PC-9 (cell line): Measurements from ENCODE around the gene ENAH.

Source experiments
- CTCF ChIP-seq: fragments of 200-600 bp; sonication (generic); conservative IDR thresholded peaks from 2 replicates; pipeline ENCODE4 v1.6.1; 2017; ENCODE audit warnings: mixed run types, antibody characterized with exemption, mild to moderate bottlenecking, moderate library complexity
- EZH2 ChIP-seq: fragments of 200-600 bp; sonication (generic); IDR thresholded peaks from 2 replicates; pipeline ENCODE4 v1.8.0; 2017; ENCODE audit warnings: antibody characterized with exemption, low read depth

- TF ChIP-seq CTCF (no peak), EZH2 (no peak)
Measured at GRCh38 chr1:225500624-225501192, 152.2 kb downstream of the ENAH start.
